PFSK-1 (cell line): Measurements from ENCODE around the gene PHKG2.
A peak's percentile ranks its signal among the peaks of the same experiment; 100 is the strongest.

Experiments
- FOXP2 ChIP-seq: optimal IDR thresholded peaks from 2 replicates; pipeline ENCODE3; 2011; ENCODE audit warnings: borderline replicate concordance, control low read depth, inconsistent platforms; ENCODE audit not compliant: insufficient read depth; ENCODE audit errors: extremely low read length, extremely low read depth
- POLR2AphosphoS5 ChIP-seq: IDR thresholded peaks from 2 replicates; pipeline ENCODE4 v1.6.1; 2012; ENCODE audit warnings: low read depth, mild to moderate bottlenecking, control low read depth, low read length, moderate library complexity
- SIN3A ChIP-seq: IDR thresholded peaks from 2 replicates; pipeline ENCODE4 v1.6.1; 2012; ENCODE audit warnings: mild to moderate bottlenecking, low read length, moderate library complexity, borderline replicate concordance; ENCODE audit not compliant: insufficient read depth
- TAF1 ChIP-seq: IDR thresholded peaks from 2 replicates; pipeline ENCODE4 v1.6.1; 2012; ENCODE audit warnings: low read length, control low read depth, borderline replicate concordance; ENCODE audit not compliant: insufficient read depth
- TF ChIP-seq, protein P1 (sequence below), 2 experiments: IDR thresholded peaks; 2 replicates each; pipeline versions ENCODE4 v1.6.1 to v1.8.0; 2011 to 2012; ENCODE audit warnings: low read depth in 2 of 2, low read length in 2 of 2, control low read depth in 1 of 2, inconsistent platforms in 1 of 2, mild to moderate bottlenecking in 1 of 2, moderate library complexity in 1 of 2; ENCODE audit not compliant: insufficient read depth in 1 of 2

DNA sequence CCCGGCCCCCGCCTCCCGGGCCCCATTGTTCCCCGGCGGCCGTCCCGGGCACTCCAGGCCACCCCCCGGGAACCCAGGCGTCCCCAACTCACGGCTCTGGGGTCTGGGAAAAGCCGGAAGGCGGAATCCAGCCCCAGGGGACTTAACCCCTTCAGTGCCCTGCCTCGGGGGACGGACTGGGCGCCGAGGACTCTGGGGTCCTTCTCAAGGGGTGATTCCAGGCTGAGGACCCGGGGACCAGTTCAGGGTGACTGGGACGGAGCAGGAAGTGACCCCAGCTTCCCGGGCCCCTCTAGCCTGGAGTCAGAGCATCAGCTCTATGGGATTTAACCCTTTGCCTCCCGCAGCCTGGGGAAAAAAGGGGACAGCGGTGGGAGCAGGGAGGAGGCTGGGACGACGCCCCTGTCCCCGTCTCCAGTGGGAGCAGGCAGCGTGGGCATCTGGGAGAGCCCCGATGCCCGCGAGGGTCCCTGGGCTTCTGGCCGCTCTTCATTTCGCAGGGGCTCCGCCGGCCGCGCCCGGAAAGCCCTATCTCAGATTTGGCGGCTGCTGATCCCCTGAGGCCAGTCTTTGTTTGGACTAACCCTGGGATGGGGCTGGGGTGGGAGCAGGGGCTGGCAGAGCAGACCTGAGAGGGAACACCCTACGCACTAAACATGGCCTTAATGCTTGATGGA, 38.8 kb downstream of the PHKG2 start, which contains the start of gene ZNF629:
- TF ChIP-seq POLR2AphosphoS5: no peak; the same call in 1 of the 2 replicates
- TF ChIP-seq TAF1: peak; percentile 77; the same call in 1 of the 2 replicates
- TF ChIP-seq, protein P1, sequence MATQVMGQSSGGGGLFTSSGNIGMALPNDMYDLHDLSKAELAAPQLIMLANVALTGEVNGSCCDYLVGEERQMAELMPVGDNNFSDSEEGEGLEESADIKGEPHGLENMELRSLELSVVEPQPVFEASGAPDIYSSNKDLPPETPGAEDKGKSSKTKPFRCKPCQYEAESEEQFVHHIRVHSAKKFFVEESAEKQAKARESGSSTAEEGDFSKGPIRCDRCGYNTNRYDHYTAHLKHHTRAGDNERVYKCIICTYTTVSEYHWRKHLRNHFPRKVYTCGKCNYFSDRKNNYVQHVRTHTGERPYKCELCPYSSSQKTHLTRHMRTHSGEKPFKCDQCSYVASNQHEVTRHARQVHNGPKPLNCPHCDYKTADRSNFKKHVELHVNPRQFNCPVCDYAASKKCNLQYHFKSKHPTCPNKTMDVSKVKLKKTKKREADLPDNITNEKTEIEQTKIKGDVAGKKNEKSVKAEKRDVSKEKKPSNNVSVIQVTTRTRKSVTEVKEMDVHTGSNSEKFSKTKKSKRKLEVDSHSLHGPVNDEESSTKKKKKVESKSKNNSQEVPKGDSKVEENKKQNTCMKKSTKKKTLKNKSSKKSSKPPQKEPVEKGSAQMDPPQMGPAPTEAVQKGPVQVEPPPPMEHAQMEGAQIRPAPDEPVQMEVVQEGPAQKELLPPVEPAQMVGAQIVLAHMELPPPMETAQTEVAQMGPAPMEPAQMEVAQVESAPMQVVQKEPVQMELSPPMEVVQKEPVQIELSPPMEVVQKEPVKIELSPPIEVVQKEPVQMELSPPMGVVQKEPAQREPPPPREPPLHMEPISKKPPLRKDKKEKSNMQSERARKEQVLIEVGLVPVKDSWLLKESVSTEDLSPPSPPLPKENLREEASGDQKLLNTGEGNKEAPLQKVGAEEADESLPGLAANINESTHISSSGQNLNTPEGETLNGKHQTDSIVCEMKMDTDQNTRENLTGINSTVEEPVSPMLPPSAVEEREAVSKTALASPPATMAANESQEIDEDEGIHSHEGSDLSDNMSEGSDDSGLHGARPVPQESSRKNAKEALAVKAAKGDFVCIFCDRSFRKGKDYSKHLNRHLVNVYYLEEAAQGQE (IDR thresholded peaks at IDR 0.05; ENCODE audit: insufficient read depth in 1 of 2, low read depth in 2 of 2, low read length in 2 of 2): no peak
- peak; percentile 63; the same call in 1 of the 2 replicates for TF ChIP-seq SIN3A
- no peak for TF ChIP-seq FOXP2
